ENCODE results near the gene AVPI1. TPM values are rescaled to one million over a fixed set of nuclear protein-coding genes. Genes with fewer than 3 reads are reported as not detected.

Gene AVPI1
- total RNA-seq, 1 donor from 2014 or later, result 2.6 TPM

- no peak for DNase-seq (ENCODE audit: low spot score)
- Histone ChIP-seq H3K4me1 (peaks cover 6% of the 10 kb centered on the region), H3K4me3 (no peak overlapping the region), H2AFZ (replicated peaks) (no peak overlapping the region), H3K36me3 (no peaks in the 10 kb centered on the region), H4K20me1 (ENCODE audit: low read depth) (no peaks in the 10 kb centered on the region), H3K79me2 (ENCODE audit: low read depth) (no peaks in the 10 kb centered on the region), H3F3A (ENCODE audit: low read depth) (peaks cover 9% of the 10 kb centered on the region), H3K27ac (no peak overlapping the region), H3K27me3 (peaks cover 4% of the 10 kb centered on the region), H3K9ac (no peak overlapping the region), H3K4me2 (no peak overlapping the region), H3K9me3 (ENCODE audit: low read depth) (no peaks in the 10 kb centered on the region)
- H3K9me3 Mint-ChIP-seq, result no peaks in the 10 kb centered on the region
- TF ChIP-seq CTCF (IDR thresholded peaks at IDR 0.05), result no peak
- no peak for TF ChIP-seq EZH2 (IDR thresholded peaks at IDR 0.05)
- TF ChIP-seq EZH2phosphoT487 (IDR thresholded peaks at IDR 0.05), result no peak
- H3K4me3 Mint-ChIP-seq, result no peak overlapping the region
- no peaks in the 10 kb centered on the region for H3K4me1 Mint-ChIP-seq
- no peaks in the 10 kb centered on the region for H3K36me3 Mint-ChIP-seq
- peaks cover 3% of the 10 kb centered on the region for H3K27me3 Mint-ChIP-seq (ENCODE audit: insufficient read depth, low read depth)
- no peak overlapping the region for H3K27ac Mint-ChIP-seq
Observed at GRCh38 chr10:97682042-97682441, 5.0 kb downstream of the AVPI1 start.

GRCh38 chr10:97679594-97679993 is 7.4 kb downstream of the AVPI1 start:
- H2AFZ ChIP-seq (replicated peaks), result no peak overlapping the region
- DNase-seq (ENCODE audit: low spot score), result no peak
- no peaks in the 10 kb centered on the region for H3K4me1 ChIP-seq
- no peaks in the 10 kb centered on the region for H3K27me3 ChIP-seq
- H4K20me1 ChIP-seq (ENCODE audit: low read depth), result no peaks in the 10 kb centered on the region
- H3K79me2 ChIP-seq (ENCODE audit: low read depth), result no peaks in the 10 kb centered on the region
- H3K9ac ChIP-seq, result no peak overlapping the region
- no peak overlapping the region for H3K4me3 Mint-ChIP-seq
- no peaks in the 10 kb centered on the region for H3K4me1 Mint-ChIP-seq
- H3K36me3 ChIP-seq, result no peaks in the 10 kb centered on the region
- peaks cover 6% of the 10 kb centered on the region for H3F3A ChIP-seq (ENCODE audit: low read depth)
- no peak for TF ChIP-seq EZH2 (IDR thresholded peaks at IDR 0.05)
- no peak for TF ChIP-seq CTCF (IDR thresholded peaks at IDR 0.05)
- no peak for TF ChIP-seq EZH2phosphoT487 (IDR thresholded peaks at IDR 0.05)
- H3K9me3 ChIP-seq (ENCODE audit: low read depth), result no peaks in the 10 kb centered on the region
- H3K4me2 ChIP-seq, result no peak overlapping the region
- no peaks in the 10 kb centered on the region for H3K9me3 Mint-ChIP-seq
- H3K4me3 ChIP-seq, result no peak overlapping the region
- no peaks in the 10 kb centered on the region for H3K36me3 Mint-ChIP-seq
- no peaks in the 10 kb centered on the region for H3K27me3 Mint-ChIP-seq (ENCODE audit: insufficient read depth, low read depth)
- no peak overlapping the region for H3K27ac Mint-ChIP-seq
- no peak overlapping the region for H3K27ac ChIP-seq

- DNase-seq (ENCODE audit: low spot score), result peak; percentile 71
- Histone ChIP-seq H3K9me3 (ENCODE audit: low read depth) (no peaks in the 10 kb centered on the region), H3K27ac (no peak overlapping the region), H3K27me3 (no peaks in the 10 kb centered on the region), H3K36me3 (no peaks in the 10 kb centered on the region), H3F3A (ENCODE audit: low read depth) (peaks cover 6% of the 10 kb centered on the region), H3K79me2 (ENCODE audit: low read depth) (no peaks in the 10 kb centered on the region), H3K4me2 (no peak overlapping the region), H4K20me1 (ENCODE audit: low read depth) (no peaks in the 10 kb centered on the region), H3K4me3 (no peak overlapping the region), H3K4me1 (no peaks in the 10 kb centered on the region), H2AFZ (replicated peaks) (no peak overlapping the region), H3K9ac (no peak overlapping the region)
- no peaks in the 10 kb centered on the region for H3K4me1 Mint-ChIP-seq
- no peaks in the 10 kb centered on the region for H3K9me3 Mint-ChIP-seq
- peaks cover 5% of the 10 kb centered on the region for H3K36me3 Mint-ChIP-seq
- no peaks in the 10 kb centered on the region for H3K27me3 Mint-ChIP-seq (ENCODE audit: insufficient read depth, low read depth)
- no peak overlapping the region for H3K4me3 Mint-ChIP-seq
- TF ChIP-seq EZH2 (IDR thresholded peaks at IDR 0.05) (no peak), CTCF (IDR thresholded peaks at IDR 0.05) (peak; percentile 86)
- no peak overlapping the region for H3K27ac Mint-ChIP-seq
Observed at GRCh38 chr10:97676770-97677581, 10.1 kb downstream of the AVPI1 start.
